Panc1 (cell line): ENCODE data around the gene TMEM150A. TPM values are rescaled to one million over a fixed set of nuclear protein-coding genes. Genes with fewer than 3 reads are reported as not detected.
"Not testable (repeated sequence)": the region's sequence is repeated elsewhere in the genome, so short reads cannot be mapped to it uniquely, and the experiment has no call there.

ENCODE experiments used
- ATAC-seq: fragments of 200-7000 bp; cut with Tn5 transposase; 2 replicates; pipeline ENCODE4 v1.9.1; 2020; ENCODE audit warnings: mild to moderate bottlenecking, moderate library complexity
- BruUV-seq: library from RNA; stranded (reverse); fragments of 400-500 nt; replicated peaks from 2 replicates; lab custom pipeline; 2021; lab: Mats Ljungman, UMichigan
- CTCF ChIA-PET: fragments of 300-600 bp; sonication (Branson Sonifier 250); formaldehyde crosslinking; loops from one replicate; lab custom pipeline; 2022; ENCODE audit warnings: antibody characterized with exemption; lab: Charles Lee
- POLR2A ChIA-PET: fragments of 300-600 bp; sonication (Branson Sonifier 250); formaldehyde crosslinking; loops from one replicate; lab custom pipeline; 2022; ENCODE audit warnings: antibody characterized with exemption; lab: Charles Lee
- DNase-seq: peaks from one replicate; pipeline ENCODE4 v3.0.0-alpha.2; 2010; ENCODE audit warnings: low read depth, low spot score
- H3K27ac ChIP-seq: 2 replicates; pipeline ENCODE4 v1.5.1; 2011; ENCODE audit warnings: mild to moderate bottlenecking, low read length, inconsistent platforms
- H3K27me3 ChIP-seq: fragments of 200-500 bp; sonication (Bioruptor generic); 2 replicates; pipeline ENCODE4 v1.6.0; 2014; ENCODE audit warnings: low read length, inconsistent platforms; ENCODE audit not compliant: control insufficient read depth, insufficient read depth
- H3K36me3 ChIP-seq: fragments of 200-500 bp; sonication (Bioruptor generic); 2 replicates; pipeline ENCODE4 v1.5.1; 2014; ENCODE audit warnings: inconsistent platforms, mild to moderate bottlenecking, low read length, moderate library complexity; ENCODE audit not compliant: control insufficient read depth, insufficient read depth
- H3K4me1 ChIP-seq: 2 replicates; pipeline ENCODE4 v1.5.1; 2011; ENCODE audit warnings: inconsistent platforms, mild to moderate bottlenecking, low read length, moderate library complexity; ENCODE audit not compliant: control insufficient read depth, insufficient read depth
- H3K4me3 ChIP-seq, 2 experiments: 2 replicates each; pipeline ENCODE4 v1.5.1; 2011 to 2012; ENCODE audit warnings: low read depth in 2 of 2, low read length in 2 of 2, mild to moderate bottlenecking in 2 of 2, inconsistent platforms in 1 of 2, moderate library complexity in 1 of 2
- H3K9me3 ChIP-seq: fragments of 200-500 bp; sonication (Bioruptor generic); 2 replicates; pipeline ENCODE4 v1.5.1; 2014; ENCODE audit warnings: low read depth, mild to moderate bottlenecking, inconsistent platforms, low read length, moderate library complexity; ENCODE audit not compliant: control insufficient read depth, insufficient read depth
- POLR2AphosphoS5 ChIP-seq: IDR thresholded peaks from 2 replicates; pipeline ENCODE4 v1.6.1; 2012; ENCODE audit warnings: mild to moderate bottlenecking, low read depth, low read length, moderate library complexity
- REST ChIP-seq, 2 experiments: IDR thresholded peaks; 2 replicates each; pipeline ENCODE4 v1.6.1; 2011 to 2012; ENCODE audit warnings: low read depth in 2 of 2, control low read depth in 1 of 2, low read length in 1 of 2, mild to moderate bottlenecking in 1 of 2, moderate library complexity in 1 of 2; ENCODE audit not compliant: insufficient read depth in 1 of 2
- SIN3A ChIP-seq: IDR thresholded peaks from 2 replicates; pipeline ENCODE4 v1.6.1; 2012; ENCODE audit warnings: low read depth, mild to moderate bottlenecking, low read length, moderate library complexity, borderline replicate concordance; ENCODE audit not compliant: insufficient read depth
- TCF7L2 ChIP-seq: IDR thresholded peaks from 2 replicates; pipeline ENCODE4 v1.6.1; 2011; ENCODE audit warnings: mild to moderate bottlenecking, low read depth, low read length, inconsistent platforms
- in situ Hi-C: cut with HindIII; loops from 2 replicates; pipeline ENCODE4 v1.10.0; 2016; ENCODE audit warnings: low sequenced_read_pairs, low pct_unique_long_range_greater_than_20kb
- intact Hi-C: fragments of 100-400 bp; cut with micrococcal nuclease; formaldehyde crosslinking; loops from one replicate; pipeline ENCODE4 v1.10.0; 2022; ENCODE audit not compliant: unreplicated experiment
- total RNA-seq: library from RNA; stranded (reverse); gene quantifications from one replicate; pipeline ENCODE4 v1.2.1, GENCODE V29; 2021; ENCODE audit not compliant: unreplicated experiment
- TF ChIP-seq, protein P1 (sequence below): fragments of 450-650 bp; IDR thresholded peaks from 2 replicates; pipeline ENCODE4 v1.5.1; 2017; ENCODE audit warnings: mild to moderate bottlenecking

Gene TMEM150A
- total RNA-seq, 1 experiment from 2014 or later = 30.4 TPM

DNA sequence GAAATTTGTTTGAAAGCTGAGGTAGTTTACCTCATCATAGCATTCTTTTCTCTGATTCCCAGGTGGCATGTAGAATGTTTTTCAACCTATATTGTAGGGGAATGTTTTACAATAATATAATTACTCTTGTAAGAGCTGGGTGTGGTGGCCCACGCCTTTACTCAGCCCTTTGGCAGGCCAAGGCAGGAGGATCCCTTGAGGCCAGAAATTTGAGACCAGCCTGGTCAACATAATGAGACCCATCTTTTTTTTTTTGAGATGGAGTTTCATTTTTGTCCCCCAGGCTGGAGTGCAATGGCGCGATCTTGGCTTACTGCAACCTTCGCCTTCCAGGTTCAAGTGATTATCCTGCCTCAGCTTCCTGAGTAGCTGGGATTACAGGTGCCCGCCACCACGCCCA is 17.1 kb upstream of the TMEM150A start:
- DNase-seq (no peak), ATAC-seq (no peak)
- in situ Hi-C loops = no loop called here
- POLR2A ChIA-PET = interaction anchor here (0.6 kb wide), 1 partner anchor 87 kb away, joined by 5 read pairs; no protein-coding TSS in a partner anchor
- no TSS peak for BruUV-seq
- intact Hi-C loops = no loop called here
- Histone ChIP-seq H3K4me3 (no peak overlapping the region), H3K9me3 (no peaks in the 10 kb centered on the region), H3K27me3 (no peaks in the 10 kb centered on the region), H3K4me1 (peaks cover 7% of the 10 kb centered on the region), H3K36me3 (peaks cover 31% of the 10 kb centered on the region), H3K27ac (no peak overlapping the region)
- TF ChIP-seq, protein P1, sequence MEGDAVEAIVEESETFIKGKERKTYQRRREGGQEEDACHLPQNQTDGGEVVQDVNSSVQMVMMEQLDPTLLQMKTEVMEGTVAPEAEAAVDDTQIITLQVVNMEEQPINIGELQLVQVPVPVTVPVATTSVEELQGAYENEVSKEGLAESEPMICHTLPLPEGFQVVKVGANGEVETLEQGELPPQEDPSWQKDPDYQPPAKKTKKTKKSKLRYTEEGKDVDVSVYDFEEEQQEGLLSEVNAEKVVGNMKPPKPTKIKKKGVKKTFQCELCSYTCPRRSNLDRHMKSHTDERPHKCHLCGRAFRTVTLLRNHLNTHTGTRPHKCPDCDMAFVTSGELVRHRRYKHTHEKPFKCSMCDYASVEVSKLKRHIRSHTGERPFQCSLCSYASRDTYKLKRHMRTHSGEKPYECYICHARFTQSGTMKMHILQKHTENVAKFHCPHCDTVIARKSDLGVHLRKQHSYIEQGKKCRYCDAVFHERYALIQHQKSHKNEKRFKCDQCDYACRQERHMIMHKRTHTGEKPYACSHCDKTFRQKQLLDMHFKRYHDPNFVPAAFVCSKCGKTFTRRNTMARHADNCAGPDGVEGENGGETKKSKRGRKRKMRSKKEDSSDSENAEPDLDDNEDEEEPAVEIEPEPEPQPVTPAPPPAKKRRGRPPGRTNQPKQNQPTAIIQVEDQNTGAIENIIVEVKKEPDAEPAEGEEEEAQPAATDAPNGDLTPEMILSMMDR = no peak
- no peak for TF ChIP-seq TCF7L2
- no peak for TF ChIP-seq SIN3A
- no peak for TF ChIP-seq POLR2AphosphoS5
- no peak for TF ChIP-seq REST (IDR thresholded peaks at IDR 0.05; ENCODE audit: insufficient read depth in 1 of 2, low read depth in 2 of 2, low read length in 1 of 2)
- CTCF ChIA-PET = interaction anchor here (1.0 kb wide), 1 partner anchor 18 kb away, joined by 3 read pairs; no protein-coding TSS in a partner anchor

- ChIA-PET CTCF (interaction anchor here (0.6 kb wide), 1 partner anchor 101 kb away, joined by 3 read pairs; no protein-coding TSS in a partner anchor), POLR2A (interaction anchor here (0.5 kb wide), 1 partner anchor 235 kb away, joined by 4 read pairs; no protein-coding TSS in a partner anchor)
- H3K4me3 ChIP-seq = peak overlapping the region; percentile 75 to 78
- H3K9me3 ChIP-seq, H3K27me3 ChIP-seq, BruUV-seq, ATAC-seq, DNase-seq, intact Hi-C loops, in situ Hi-C loops, H3K4me1 ChIP-seq: not testable (repeated sequence)
- H3K27ac ChIP-seq = peak overlapping the region; percentile 75
- H3K36me3 ChIP-seq = peaks cover 18% of the 10 kb centered on the region; the same call in 1 of the 2 replicates
Measured at GRCh38 chr2:85617723-85618122, 15.2 kb upstream of the TMEM150A start.

DNA sequence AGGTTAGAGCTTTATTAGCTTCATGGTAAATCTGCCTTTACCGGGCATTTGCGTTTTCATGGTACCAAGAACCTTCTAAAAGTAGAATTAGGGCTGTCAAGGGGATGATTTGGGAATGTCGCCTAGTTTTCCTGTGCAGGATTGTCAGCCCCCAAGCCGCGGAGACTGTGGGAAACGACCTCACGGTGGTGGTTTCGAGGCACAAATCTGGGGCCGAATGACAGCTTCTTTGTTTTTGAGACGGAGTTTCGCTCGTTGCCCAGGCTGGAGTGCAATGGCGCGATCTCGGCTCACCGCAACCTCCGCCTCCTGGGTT is 12.9 kb upstream of the TMEM150A start:
- Histone ChIP-seq H3K4me3 (peak overlapping the region in 1 of 2 experiments; percentile 78; a peak in 3 of 4 replicates), H3K9me3 (no peaks in the 10 kb centered on the region), H3K4me1 (peaks cover 7% of the 10 kb centered on the region), H3K27ac (peak overlapping the region; percentile 75), H3K36me3 (peaks cover 7% of the 10 kb centered on the region), H3K27me3 (no peaks in the 10 kb centered on the region)
- intact Hi-C loops (no loop called here), in situ Hi-C loops (no loop called here)
- no peak for ATAC-seq
- no TSS peak for BruUV-seq
- CTCF ChIA-PET = interaction anchor here (0.7 kb wide), 1 partner anchor 307 kb away, joined by 8 read pairs; no protein-coding TSS in a partner anchor
- TF ChIP-seq SIN3A (no peak), POLR2AphosphoS5 (no peak), TCF7L2 (no peak), REST (IDR thresholded peaks at IDR 0.05; ENCODE audit: insufficient read depth in 1 of 2, low read depth in 2 of 2, low read length in 1 of 2) (no peak)
- TF ChIP-seq, protein P1 = no peak
- no peak for DNase-seq
- POLR2A ChIA-PET = no interaction called here
